Epithelial cell of esophagus (primary cell): ENCODE results near the gene ILKAP.

Experiments
- DNase-seq: peaks from one replicate; pipeline ENCODE4 v3.0.0; 2010; ENCODE audit warnings: low read depth
- H3K4me3 ChIP-seq: 2 replicates; pipeline ENCODE4 v1.5.1; 2011; ENCODE audit warnings: mild to moderate bottlenecking, low read length, control low read depth
- TF ChIP-seq, protein P1 (sequence below): IDR thresholded peaks from 2 replicates; pipeline ENCODE4 v1.5.1; 2011; ENCODE audit warnings: low read depth, mild to moderate bottlenecking, low read length, control low read depth, inconsistent platforms; ENCODE audit not compliant: insufficient read depth; ENCODE audit errors: missing control alignments

The ILKAP gene

DNA sequence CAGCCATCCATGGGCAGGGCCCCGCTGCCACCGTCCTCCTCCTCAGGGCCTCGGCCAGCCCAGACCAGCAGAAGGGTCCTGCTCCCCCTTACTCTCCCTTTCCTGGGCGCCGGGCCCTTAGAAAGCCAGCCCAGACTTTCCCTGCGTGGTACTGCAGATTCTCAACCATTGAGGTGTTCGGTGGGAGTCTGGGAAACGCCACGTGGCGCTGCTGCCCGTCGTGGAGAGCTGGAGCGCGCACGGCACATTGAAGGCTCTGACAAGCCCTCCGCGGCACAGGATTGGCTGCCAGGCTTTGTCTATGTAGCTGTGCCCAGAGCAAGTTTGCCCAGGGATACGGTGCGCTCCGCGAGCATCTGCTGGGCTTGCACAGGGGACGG, 75.4 kb downstream of the ILKAP start:
- TF ChIP-seq, protein P1, sequence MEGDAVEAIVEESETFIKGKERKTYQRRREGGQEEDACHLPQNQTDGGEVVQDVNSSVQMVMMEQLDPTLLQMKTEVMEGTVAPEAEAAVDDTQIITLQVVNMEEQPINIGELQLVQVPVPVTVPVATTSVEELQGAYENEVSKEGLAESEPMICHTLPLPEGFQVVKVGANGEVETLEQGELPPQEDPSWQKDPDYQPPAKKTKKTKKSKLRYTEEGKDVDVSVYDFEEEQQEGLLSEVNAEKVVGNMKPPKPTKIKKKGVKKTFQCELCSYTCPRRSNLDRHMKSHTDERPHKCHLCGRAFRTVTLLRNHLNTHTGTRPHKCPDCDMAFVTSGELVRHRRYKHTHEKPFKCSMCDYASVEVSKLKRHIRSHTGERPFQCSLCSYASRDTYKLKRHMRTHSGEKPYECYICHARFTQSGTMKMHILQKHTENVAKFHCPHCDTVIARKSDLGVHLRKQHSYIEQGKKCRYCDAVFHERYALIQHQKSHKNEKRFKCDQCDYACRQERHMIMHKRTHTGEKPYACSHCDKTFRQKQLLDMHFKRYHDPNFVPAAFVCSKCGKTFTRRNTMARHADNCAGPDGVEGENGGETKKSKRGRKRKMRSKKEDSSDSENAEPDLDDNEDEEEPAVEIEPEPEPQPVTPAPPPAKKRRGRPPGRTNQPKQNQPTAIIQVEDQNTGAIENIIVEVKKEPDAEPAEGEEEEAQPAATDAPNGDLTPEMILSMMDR = no peak
- H3K4me3 ChIP-seq = no peak overlapping the region
- no peak for DNase-seq

DNA sequence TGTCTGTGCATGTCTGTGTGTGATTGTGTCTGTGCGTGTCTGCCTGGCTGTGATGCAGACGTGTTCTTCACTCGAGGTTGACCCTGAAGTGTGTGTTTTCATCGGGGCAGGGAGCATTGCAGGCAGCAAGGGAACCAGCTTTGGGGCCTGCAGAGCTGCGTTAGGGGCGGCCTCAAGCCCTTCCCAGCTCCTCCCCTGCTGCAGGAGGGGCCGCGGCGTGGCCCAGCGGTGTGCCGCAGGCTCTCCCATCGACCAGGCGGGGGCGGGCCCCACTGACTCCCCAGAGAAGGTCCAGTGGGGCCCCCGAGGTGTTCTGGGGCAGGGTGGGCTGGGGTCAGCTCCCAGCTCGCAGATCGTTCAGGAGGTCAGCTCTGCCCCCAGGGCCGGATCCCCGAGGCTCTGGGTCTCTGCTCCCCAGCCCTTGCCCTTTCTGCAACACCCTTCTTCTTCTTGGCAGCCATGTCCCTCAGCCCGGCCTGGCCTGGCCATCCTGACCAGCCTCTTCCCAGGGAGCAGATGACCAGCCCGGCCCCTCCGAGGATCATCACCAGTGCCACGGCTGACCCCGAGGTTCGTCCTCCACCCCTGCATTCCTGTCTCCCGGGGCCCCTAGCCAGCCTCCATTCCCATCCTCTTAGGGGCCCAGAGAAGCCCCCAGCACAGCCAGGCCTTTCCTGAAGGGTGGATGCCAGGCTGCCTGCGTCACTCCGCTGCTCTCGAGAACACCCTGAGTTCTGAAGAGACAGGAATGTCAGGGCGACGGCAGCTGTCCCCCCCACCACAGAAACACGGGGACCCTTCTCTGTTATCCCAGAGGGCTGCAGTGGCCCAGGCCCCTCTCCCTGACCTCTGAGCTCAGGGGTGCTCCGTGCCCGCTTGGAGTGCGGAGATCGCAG, 76.1 kb downstream of the ILKAP start:
- H3K4me3 ChIP-seq = no peak overlapping the region
- DNase-seq = peak; percentile 16
- TF ChIP-seq, protein P1 = no peak

DNA sequence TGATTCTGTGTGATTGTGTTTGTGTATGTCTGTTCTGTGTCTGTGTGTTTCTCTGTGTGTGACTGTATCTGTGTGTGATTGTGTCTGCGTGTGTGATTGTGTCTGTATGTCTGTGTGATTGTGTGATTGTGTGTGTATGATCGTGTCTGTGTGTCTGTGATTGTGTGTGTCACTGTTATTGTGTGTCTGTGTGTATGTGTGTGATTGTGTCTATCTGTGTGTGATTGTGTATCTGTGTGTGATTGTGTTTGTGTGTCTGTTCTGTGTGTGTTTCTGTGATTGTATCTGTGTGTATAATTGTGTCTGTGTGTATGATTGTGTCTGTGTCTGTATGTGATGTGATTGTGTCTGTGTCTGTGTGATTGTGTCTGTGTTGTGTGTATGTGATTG, 76.7 kb downstream of the ILKAP start:
- H3K4me3 ChIP-seq = no peak overlapping the region
- no peak for DNase-seq
- TF ChIP-seq, protein P1 = no peak

DNA sequence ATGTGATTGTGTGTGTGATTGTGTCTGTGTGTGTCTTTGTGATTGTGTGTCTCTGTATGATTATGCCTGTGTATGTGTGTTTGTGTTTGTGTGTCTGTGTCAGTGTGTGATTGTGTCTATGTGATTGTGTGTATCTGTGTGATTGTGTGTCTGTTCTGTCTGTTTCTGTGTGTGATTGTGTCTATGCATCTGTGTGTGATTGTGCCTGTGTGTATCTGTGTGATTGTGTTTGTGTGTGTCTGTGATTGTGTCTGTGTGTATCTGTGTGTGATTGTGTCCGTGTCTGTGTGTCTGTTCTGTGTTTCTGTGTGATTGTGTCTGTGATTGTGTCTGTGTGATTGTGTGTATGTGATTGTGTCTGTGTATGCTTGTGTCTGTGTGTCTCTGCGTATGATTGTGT, 77.2 kb downstream of the ILKAP start:
- no peak overlapping the region for H3K4me3 ChIP-seq
- no peak for DNase-seq
- TF ChIP-seq, protein P1 = no peak

DNA sequence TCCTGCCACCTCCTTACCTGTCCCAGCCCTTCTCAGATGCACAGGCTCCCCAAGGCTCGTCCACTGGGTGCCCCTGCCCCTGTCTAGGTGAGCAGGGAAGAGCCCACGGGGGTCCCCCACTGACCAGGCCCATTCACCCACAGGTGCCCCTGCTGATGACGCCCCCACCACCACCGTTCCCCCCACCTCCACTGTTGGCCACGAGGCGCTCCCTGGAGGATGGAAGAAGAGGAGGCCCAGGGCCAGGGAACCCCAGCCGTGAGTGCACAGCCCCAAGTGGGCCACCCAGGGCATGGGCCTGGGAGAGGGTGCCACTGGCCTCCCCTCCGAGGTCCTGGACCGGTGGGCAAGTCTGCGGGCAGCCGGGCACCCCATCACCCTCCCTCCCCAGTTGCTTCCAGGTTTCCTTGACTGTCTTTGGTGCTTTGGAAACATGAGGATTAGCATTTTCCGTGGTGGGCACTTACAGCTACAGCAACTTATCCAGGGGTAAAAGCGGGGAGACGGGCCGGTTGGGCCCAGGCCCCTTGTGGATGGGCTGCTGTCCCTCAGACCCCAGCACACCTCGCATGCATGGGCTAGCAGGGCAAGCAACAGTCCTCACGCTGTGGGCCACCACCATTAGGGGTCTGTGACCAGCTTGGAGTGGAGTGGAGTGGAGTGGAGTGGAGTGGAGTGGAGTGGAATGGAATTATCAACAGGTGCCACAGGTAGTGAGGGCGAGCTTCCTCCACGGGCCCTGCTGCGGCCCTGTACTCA, 78.2 kb downstream of the ILKAP start:
- DNase-seq = no peak
- TF ChIP-seq, protein P1 = no peak
- no peak overlapping the region for H3K4me3 ChIP-seq

DNA sequence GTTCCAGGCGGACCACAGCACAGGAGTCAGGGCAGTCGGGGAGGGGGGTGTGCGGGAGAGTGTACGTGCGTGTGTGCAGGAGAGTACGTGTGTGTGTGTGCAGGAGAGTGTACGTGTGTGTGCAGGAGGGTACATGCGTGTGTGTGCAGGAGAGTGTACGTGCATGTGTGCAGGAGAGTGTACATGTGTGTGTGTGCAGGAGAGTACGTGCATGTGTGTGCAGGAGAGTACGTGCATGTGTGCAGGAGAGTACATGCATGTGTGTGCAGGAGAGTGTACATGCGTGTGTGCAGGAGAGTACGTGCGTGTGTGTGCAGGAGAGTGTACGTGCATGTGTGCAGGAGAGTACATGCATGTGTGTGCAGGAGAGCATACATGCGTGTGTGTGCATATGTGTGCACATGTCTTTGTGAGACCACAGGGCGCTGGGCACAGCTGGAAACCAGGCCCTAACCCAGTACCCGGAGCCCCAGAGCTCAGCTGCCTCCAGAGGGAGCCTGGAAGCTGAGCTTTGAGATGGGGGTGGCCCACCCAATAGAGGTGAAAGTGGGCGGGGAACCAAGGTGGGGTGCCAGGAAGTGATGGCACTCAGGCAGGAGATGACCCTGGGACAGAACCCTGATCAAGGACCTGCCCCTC, 78.9 kb downstream of the ILKAP start:
- no peak overlapping the region for H3K4me3 ChIP-seq
- TF ChIP-seq, protein P1 = no peak
- DNase-seq = no peak
